Measurements from ENCODE around the gene CYP2U1. TPM values are rescaled to one million over a fixed set of nuclear protein-coding genes. Genes with fewer than 3 reads are reported as not detected.

Gene CYP2U1
- total and polyA plus RNA-seq, 2 of the 8 experiments (the other 6 are each of a cell fraction or from before 2014, with no cell fraction given), result 3.1 to 5.0 TPM

- no peak overlapping the region for H3K18ac ChIP-seq (ENCODE audit: extremely low read depth, low read length)
- H2BK120ac ChIP-seq (replicated peaks; ENCODE audit: low read depth, low read length), result no peak overlapping the region
- no peak overlapping the region for H3K56ac ChIP-seq (replicated peaks; ENCODE audit: insufficient read length, low read depth, low read length)
- no peak overlapping the region for H2BK12ac ChIP-seq (ENCODE audit: low read depth, low read length)
- 72% methylated on average over 5 of the region's 5 CpGs; no CpG with 5 or more reads in 1 of the 2 experiments for WGBS, 2 experiments (ENCODE audit: extremely low coverage in 1 of 2, insufficient coverage in 1 of 2, insufficient read length in 1 of 2, insufficient replicate concordance in 2 of 2, low coverage in 1 of 2, low lambda C conversion rate in 2 of 2, missing lambda C conversion rate in 1 of 2)
- H4K8ac ChIP-seq (ENCODE audit: extremely low read depth, insufficient read depth, low read length), result no peak overlapping the region
- ChIA-PET POLR2A (ENCODE audit: partially characterized antibody) (no interaction called here), CTCF (ENCODE audit: partially characterized antibody) (no interaction called here)
- no peak overlapping the region for H3K9ac ChIP-seq (replicated peaks in 1 of 4; ENCODE audit: extremely low read depth in 1 of 4, low read depth in 3 of 4, low read length in 3 of 4)
- no peak overlapping the region for H3K4ac ChIP-seq (replicated peaks; ENCODE audit: insufficient read length, low read depth, low read length)
- no peak overlapping the region for H2BK20ac ChIP-seq (ENCODE audit: low read length)
- H2BK15ac ChIP-seq (ENCODE audit: low read length), result no peak overlapping the region
- no peak overlapping the region for H3K14ac ChIP-seq (ENCODE audit: insufficient read length)
- no peaks in the 10 kb centered on the region; a peak in 1 of 7 replicates for H3K27me3 ChIP-seq (replicated peaks in 1 of 4; ENCODE audit: control insufficient read depth in 3 of 4, extremely low read depth in 1 of 4, insufficient read depth in 3 of 4, low read length in 3 of 4)
- H2AK5ac ChIP-seq (ENCODE audit: low read depth, low read length), result no peak overlapping the region
- DNase-seq (ENCODE audit: low read depth in 1 of 2, low spot score in 2 of 2) (no peak), FAIRE-seq (no peak)
- no peak overlapping the region for H2BK5ac ChIP-seq (ENCODE audit: low read depth, low read length)
- H4K20me1 ChIP-seq (replicated peaks in 1 of 2; ENCODE audit: control insufficient read depth in 1 of 2, insufficient read depth in 2 of 2, low read length in 2 of 2), result peaks cover 0 to 8% of the 10 kb centered on the region in 2 experiments
- H2AFZ ChIP-seq (ENCODE audit: low read length), result no peak overlapping the region
- peak overlapping the region in 1 of 2 experiments; percentile 73; a peak in 1 of 4 replicates for H3K4me2 ChIP-seq (ENCODE audit: insufficient read depth in 1 of 2, low read depth in 2 of 2, low read length in 2 of 2)
- no peak overlapping the region for H4K5ac ChIP-seq (ENCODE audit: insufficient read length, low read depth, low read length)
- no peak overlapping the region for H3K27ac ChIP-seq (ENCODE audit: low read depth, low read length)
- H3K23ac ChIP-seq (ENCODE audit: insufficient read length), result no peak overlapping the region
- no peak overlapping the region for H4K91ac ChIP-seq (replicated peaks; ENCODE audit: insufficient read length, low read length)
- H3K36me3 ChIP-seq (ENCODE audit: control insufficient read depth in 2 of 4, insufficient read depth in 4 of 4, low read length in 3 of 4), result no peaks in the 10 kb centered on the region
- H3K4me1 ChIP-seq (replicated peaks in 1 of 4; ENCODE audit: control insufficient read depth in 3 of 4, insufficient read depth in 4 of 4, low read length in 3 of 4), result peaks cover 0 to 3% (median 0%) of the 10 kb centered on the region in 4 experiments; a peak in 2 of 7 replicates
- peaks cover 8% of the 10 kb centered on the region; the same call in 1 of the 2 replicates for H3K23me2 ChIP-seq (ENCODE audit: low read depth, low read length)
- no peaks in the 10 kb centered on the region for H3K9me3 ChIP-seq (ENCODE audit: insufficient read depth in 2 of 2, low read depth in 1 of 2, low read length in 1 of 2)
- H3K79me1 ChIP-seq (ENCODE audit: low read depth, low read length), result no peaks in the 10 kb centered on the region
- H3K4me3 ChIP-seq (ENCODE audit: extremely low read depth in 1 of 4, insufficient read depth in 2 of 4, low read depth in 3 of 4, low read length in 4 of 4), result no peak overlapping the region
- peaks cover 0 to 29% of the 10 kb centered on the region in 2 experiments; a peak in 3 of 4 replicates for H3K79me2 ChIP-seq (ENCODE audit: control insufficient read depth in 1 of 2, insufficient read depth in 2 of 2, low read length in 2 of 2)
- no peak for TF ChIP-seq JUND (IDR thresholded peaks at IDR 0.05; ENCODE audit: low read length)
- TF ChIP-seq TCF12 (IDR thresholded peaks at IDR 0.05; ENCODE audit: low read depth, low read length), result no peak
- TF ChIP-seq PHF8 (conservative IDR thresholded peaks at IDR 0.05; ENCODE audit: low read depth, low read length), result no peak
- TF ChIP-seq ZNF274 (IDR thresholded peaks at IDR 0.05; ENCODE audit: borderline replicate concordance, extremely low read depth, low read length), result no peak
- TF ChIP-seq TBP (IDR thresholded peaks at IDR 0.05; ENCODE audit: low read depth, low read length), result no peak
- no peak for TF ChIP-seq SP4 (IDR thresholded peaks at IDR 0.05; ENCODE audit: low read length)
- no peak for TF ChIP-seq CHD2 (IDR thresholded peaks at IDR 0.05; ENCODE audit: low read length)
- TF ChIP-seq POU5F1 (IDR thresholded peaks at IDR 0.05; ENCODE audit: low read depth, low read length), result no peak
- no peak for TF ChIP-seq POLR2AphosphoS5 (IDR thresholded peaks at IDR 0.05; ENCODE audit: low read depth, low read length)
- TF ChIP-seq RNF2 (IDR thresholded peaks at IDR 0.05; ENCODE audit: borderline replicate concordance, low read depth, low read length, missing control alignments, poor library complexity, severe bottlenecking), result no peak
- no peak for TF ChIP-seq SUZ12 (IDR thresholded peaks at IDR 0.05; ENCODE audit: low read length)
Observed at GRCh38 chr4:107988763-107989035, 57.4 kb downstream of the CYP2U1 start.

Measured in H1 (cell line).